HCT116 (cell line): ENCODE data around the gene HPX. TPM values are rescaled to one million over a fixed set of nuclear protein-coding genes. Genes with fewer than 3 reads are reported as not detected.

Experiments
- ATAC-seq: fragments of 200-7000 bp; cut with Tn5 transposase; 2 replicates; pipeline ENCODE4 v1.9.1; 2020; ENCODE audit warnings: mild to moderate bottlenecking, moderate library complexity
- BruUV-seq: library from RNA; stranded (reverse); fragments of 400-500 nt; replicated peaks from 2 replicates; lab custom pipeline; 2021; lab: Mats Ljungman, UMichigan
- CTCF ChIA-PET: fragments of 300-600 bp; sonication (Branson Sonifier 250); formaldehyde crosslinking; loops from one replicate; lab custom pipeline; 2021; ENCODE audit warnings: antibody characterized with exemption; lab: Charles Lee
- POLR2A ChIA-PET: fragments of 300-600, 350-600 bp; sonication (Branson Sonifier 250); formaldehyde crosslinking; loops from one replicate; lab custom pipeline; 2021; ENCODE audit warnings: antibody characterized with exemption; lab: Charles Lee
- RAD21 ChIA-PET, 2 experiments: fragments of 300-600 bp; sonication (Branson Sonifier 250); formaldehyde crosslinking; loops; one replicate each; lab custom pipeline; 2023; ENCODE audit warnings: low total read pairs in 2 of 2; ENCODE audit not compliant: uncharacterized antibody in 2 of 2, unreplicated experiment in 2 of 2, low non-redundant PET in 1 of 2; lab: Charles Lee
- DNase-seq: peaks from one replicate; pipeline ENCODE4 v3.0.0-alpha.2; 2010; ENCODE audit warnings: low read depth, low spot score
- H2AFZ ChIP-seq: fragments of 200-600 bp; shearing (Covaris generic), sonication (generic); 2 replicates; pipeline ENCODE4 v1.6.1; 2017; ENCODE audit warnings: low read depth, mixed run types, mixed read lengths, antibody characterized with exemption, low read length; ENCODE audit not compliant: poor library complexity, severe bottlenecking
- H3K27ac ChIP-seq: 2 replicates; pipeline ENCODE4 v1.5.1; 2012; ENCODE audit warnings: low read depth, low read length
- H3K27me3 ChIP-seq: fragments of 200-600 bp; sonication (generic); 2 replicates; pipeline ENCODE4 v1.6.1; 2016; ENCODE audit warnings: mixed run types, low read length, mixed read lengths; ENCODE audit not compliant: insufficient read depth
- H3K36me3 ChIP-seq, 2 experiments: fragments of 200-500 bp in 1 of 2; fragments of 200-600 bp in 1 of 2; sonication (Bioruptor generic) in 1 of 2; sonication (generic) in 1 of 2; 2 replicates each; pipeline versions ENCODE4 v1.5.1 to v1.6.1; 2014 to 2016; ENCODE audit warnings: low read length in 2 of 2, inconsistent platforms in 1 of 2, mixed read lengths in 1 of 2, mixed run types in 1 of 2; ENCODE audit not compliant: insufficient read depth in 2 of 2, control insufficient read depth in 1 of 2
- H3K4me1 ChIP-seq, 2 experiments: fragments of 200-600 bp in 1 of 2; sonication (generic) in 1 of 2; 2 replicates each; pipeline versions ENCODE4 v1.5.1 to v1.6.1; 2012 to 2017; ENCODE audit warnings: low read length in 2 of 2, inconsistent platforms in 1 of 2, mild to moderate bottlenecking in 1 of 2, mixed read lengths in 1 of 2, mixed run types in 1 of 2, moderate library complexity in 1 of 2; ENCODE audit not compliant: insufficient read depth in 2 of 2, control insufficient read depth in 1 of 2
- H3K4me2 ChIP-seq: fragments of 200-600 bp; sonication (generic); 2 replicates; pipeline ENCODE4 v1.6.1; 2017; ENCODE audit warnings: mixed run types, low read length, mixed read lengths
- H3K4me3 ChIP-seq, 2 experiments: fragments of 200-600 bp in 1 of 2; sonication (generic) in 1 of 2; replicated peaks in 1 of 2; 2 replicates each; pipeline ENCODE4 v1.5.1; 2011 to 2016; ENCODE audit warnings: low read length in 2 of 2, control low read depth in 1 of 2, low read depth in 1 of 2, mild to moderate bottlenecking in 1 of 2, mixed read lengths in 1 of 2, mixed run types in 1 of 2
- H3K79me2 ChIP-seq: fragments of 200-600 bp; sonication (generic); 2 replicates; pipeline ENCODE4 v1.6.1; 2017; ENCODE audit warnings: mild to moderate bottlenecking, mixed run types, low read length, moderate library complexity, mixed read lengths; ENCODE audit not compliant: insufficient read depth
- H3K9ac ChIP-seq: fragments of 200-600 bp; sonication (generic); 2 replicates; pipeline ENCODE4 v1.6.1; 2016; ENCODE audit warnings: low read length, mixed read lengths
- H3K9me2 ChIP-seq: fragments of 200-600 bp; sonication (generic), shearing (Covaris generic); 2 replicates; pipeline ENCODE4 v1.6.1; 2017; ENCODE audit warnings: mixed run types, mild to moderate bottlenecking, moderate library complexity; ENCODE audit not compliant: insufficient read depth
- H3K9me3 ChIP-seq, 2 experiments: fragments of 200-500 bp in 1 of 2; fragments of 200-600 bp in 1 of 2; sonication (Bioruptor generic) in 1 of 2; sonication (generic) in 1 of 2; 2 replicates each; pipeline ENCODE4 v1.6.1; 2014 to 2017; ENCODE audit warnings: low read length in 2 of 2, mixed read lengths in 2 of 2, inconsistent platforms in 1 of 2, low read depth in 1 of 2, mild to moderate bottlenecking in 1 of 2, mixed run types in 1 of 2, moderate library complexity in 1 of 2; ENCODE audit not compliant: control insufficient read depth in 1 of 2, insufficient read depth in 1 of 2
- H4K20me1 ChIP-seq: fragments of 200-600 bp; sonication (generic), shearing (Covaris generic); 2 replicates; pipeline ENCODE4 v1.6.1; 2017; ENCODE audit warnings: mixed run types, mild to moderate bottlenecking, moderate library complexity; ENCODE audit not compliant: insufficient read depth
- ATF3 ChIP-seq: IDR thresholded peaks from 2 replicates; pipeline ENCODE4 v1.6.1; 2012
- CEBPB ChIP-seq: IDR thresholded peaks from 2 replicates; pipeline ENCODE4 v1.6.1; 2012; ENCODE audit warnings: low read depth
- CTCF ChIP-seq, 3 experiments: fragments of 200-600 bp in 1 of 3; sonication (generic) in 1 of 3; IDR thresholded peaks in 2 of 3; conservative IDR thresholded peaks in 1 of 3; 2 replicates each; pipeline ENCODE4 v1.5.1; 2012 to 2017; ENCODE audit warnings: low read depth in 2 of 3, low read length in 2 of 3, antibody characterized with exemption in 1 of 3, borderline replicate concordance in 1 of 3, control low read depth in 1 of 3, mild to moderate bottlenecking in 1 of 3, mixed read lengths in 1 of 3, mixed run types in 1 of 3, moderate library complexity in 1 of 3; ENCODE audit not compliant: insufficient read depth in 1 of 3
- ELF1 ChIP-seq: IDR thresholded peaks from 2 replicates; pipeline ENCODE4 v1.6.1; 2012; ENCODE audit warnings: low read depth, borderline replicate concordance
- EZH2 ChIP-seq: fragments of 200-600 bp; sonication (generic); IDR thresholded peaks from 2 replicates; pipeline ENCODE4 v1.6.1; 2017; ENCODE audit warnings: antibody characterized with exemption, mixed run types
- EZH2phosphoT487 ChIP-seq: fragments of 200-600 bp; IDR thresholded peaks from 2 replicates; pipeline ENCODE4 v1.6.1; 2018; ENCODE audit warnings: antibody characterized with exemption, borderline replicate concordance
- MAX ChIP-seq: IDR thresholded peaks from 2 replicates; pipeline ENCODE4 v1.6.1; 2012
- POLR2A ChIP-seq: IDR thresholded peaks from 2 replicates; pipeline ENCODE4 v1.7.0; 2011; ENCODE audit warnings: borderline replicate concordance; ENCODE audit not compliant: insufficient read depth, insufficient read length; ENCODE audit errors: extremely low read depth
- POLR2AphosphoS5 ChIP-seq: IDR thresholded peaks from 2 replicates; pipeline ENCODE4 v1.6.1; 2011; ENCODE audit warnings: mild to moderate bottlenecking, low read depth, low read length, moderate library complexity
- SP1 ChIP-seq: IDR thresholded peaks from 2 replicates; pipeline ENCODE4 v1.6.1; 2012; ENCODE audit warnings: low read depth
- TCF7L2 ChIP-seq: IDR thresholded peaks from 2 replicates; pipeline ENCODE4 v1.7.0; 2011; ENCODE audit warnings: borderline replicate concordance, inconsistent platforms; ENCODE audit not compliant: insufficient read depth, insufficient read length; ENCODE audit errors: extremely low read depth
- YY1 ChIP-seq: IDR thresholded peaks from 2 replicates; pipeline ENCODE4 v1.6.1; 2011; ENCODE audit warnings: low read length, low read depth, moderate library complexity, mild to moderate bottlenecking; ENCODE audit not compliant: insufficient replicate concordance; ENCODE audit errors: extremely low read depth
- ZBTB33 ChIP-seq: IDR thresholded peaks from 2 replicates; pipeline ENCODE4 v1.6.1; 2011; ENCODE audit warnings: mild to moderate bottlenecking, low read length, moderate library complexity; ENCODE audit not compliant: insufficient replicate concordance; ENCODE audit errors: extremely low read depth
- ZFX ChIP-seq: fragments of 450-650 bp; IDR thresholded peaks from 2 replicates; pipeline ENCODE4 v1.6.1; 2017
- intact Hi-C: fragments of 100-400 bp; cut with micrococcal nuclease; formaldehyde crosslinking; loops from 2 replicates; pipeline ENCODE4 v1.10.0; 2022
- total RNA-seq: library from RNA; stranded (reverse); gene quantifications from one replicate; pipeline ENCODE4 v1.2.1, GENCODE V29; 2021; ENCODE audit not compliant: unreplicated experiment

The HPX gene
- total RNA-seq, 1 experiment from 2014 or later = 4.6 TPM

GRCh38 chr11:6489306-6489705 is 48.5 kb upstream of the HPX start (continued):
- TF ChIP-seq CTCF (IDR thresholded peaks at IDR 0.05 in 2 of 3, conservative IDR thresholded peaks at IDR 0.05 in 1 of 3; ENCODE audit: borderline replicate concordance in 1 of 3, insufficient read depth in 1 of 3, low read depth in 2 of 3, low read length in 2 of 3) = no peak
- TF ChIP-seq POLR2A = no peak
- no peak for TF ChIP-seq ZBTB33
- TF ChIP-seq POLR2AphosphoS5 = no peak
- no peak for TF ChIP-seq MAX
- no peak for TF ChIP-seq ATF3

GRCh38 chr11:6488821-6489220 is 48.0 kb upstream of the HPX start:
- ChIA-PET RAD21 (no interaction called here), CTCF (no interaction called here), POLR2A (interaction anchor here (2.1 kb wide), 1 partner anchor 8 kb away, joined by 4 read pairs; the partner anchor contains the start of genes ARFIP2 and TIMM10B)
- intact Hi-C loops = no loop called here
- ATAC-seq (no peak), DNase-seq (no peak)
- Histone ChIP-seq H3K4me2 (no peak overlapping the region), H3K9me2 (no peaks in the 10 kb centered on the region), H2AFZ (no peak overlapping the region), H3K79me2 (no peaks in the 10 kb centered on the region), H3K27ac (no peak overlapping the region), H3K4me1 (no peaks in the 10 kb centered on the region), H3K36me3 (peaks cover 12 to 28% of the 10 kb centered on the region in 2 experiments), H3K4me3 (no peak overlapping the region), H3K27me3 (no peaks in the 10 kb centered on the region), H4K20me1 (no peaks in the 10 kb centered on the region), H3K9ac (no peak overlapping the region), H3K9me3 (no peaks in the 10 kb centered on the region)
- no TSS peak for BruUV-seq
- TF ChIP-seq EZH2 (no peak), EZH2phosphoT487 (no peak), ATF3 (no peak), POLR2A (no peak), CEBPB (no peak), ZFX (no peak), ZBTB33 (no peak), POLR2AphosphoS5 (no peak), SP1 (no peak), TCF7L2 (no peak), ELF1 (no peak), YY1 (no peak), CTCF (IDR thresholded peaks at IDR 0.05 in 2 of 3, conservative IDR thresholded peaks at IDR 0.05 in 1 of 3; ENCODE audit: borderline replicate concordance in 1 of 3, insufficient read depth in 1 of 3, low read depth in 2 of 3, low read length in 2 of 3) (no peak)
